A673 (cell line): ENCODE measurements around the gene SLC38A2.

Source experiments
- EZH2 ChIP-seq: fragments of 200-600 bp; sonication (generic); IDR thresholded peaks from 2 replicates; pipeline ENCODE4 v1.6.1; 2017; ENCODE audit warnings: borderline replicate concordance, low read depth, mild to moderate bottlenecking, mixed read lengths, antibody characterized with exemption, low read length; ENCODE audit not compliant: poor library complexity, severe bottlenecking
- TF ChIP-seq, protein P1 (sequence below): fragments of 300-800, 200-600 bp; sonication (generic); conservative IDR thresholded peaks from 2 replicates; pipeline ENCODE4 v1.5.1; 2017; ENCODE audit warnings: low read depth, mild to moderate bottlenecking, antibody characterized with exemption, low read length, moderate library complexity, mixed read lengths

DNA sequence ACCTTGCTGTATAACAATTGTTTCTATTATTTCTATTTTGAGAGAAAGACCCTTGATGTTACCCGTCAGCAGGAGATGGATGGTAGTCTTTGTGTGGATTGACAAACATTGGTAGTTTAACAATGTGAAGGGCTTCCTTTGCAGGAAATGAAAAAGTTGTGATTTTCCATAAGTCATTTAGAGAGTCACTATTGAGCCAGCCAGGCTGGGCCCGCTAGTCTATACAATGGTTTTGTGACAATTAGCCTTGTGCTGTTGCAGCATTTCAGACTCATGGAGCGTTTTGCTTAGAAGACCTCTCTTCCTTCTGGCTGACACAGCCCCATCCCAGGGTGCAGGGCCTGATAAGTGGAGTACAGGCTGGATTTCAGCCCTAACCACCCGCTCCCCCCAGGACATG is 18.3 kb upstream of the SLC38A2 start:
- TF ChIP-seq, protein P1, sequence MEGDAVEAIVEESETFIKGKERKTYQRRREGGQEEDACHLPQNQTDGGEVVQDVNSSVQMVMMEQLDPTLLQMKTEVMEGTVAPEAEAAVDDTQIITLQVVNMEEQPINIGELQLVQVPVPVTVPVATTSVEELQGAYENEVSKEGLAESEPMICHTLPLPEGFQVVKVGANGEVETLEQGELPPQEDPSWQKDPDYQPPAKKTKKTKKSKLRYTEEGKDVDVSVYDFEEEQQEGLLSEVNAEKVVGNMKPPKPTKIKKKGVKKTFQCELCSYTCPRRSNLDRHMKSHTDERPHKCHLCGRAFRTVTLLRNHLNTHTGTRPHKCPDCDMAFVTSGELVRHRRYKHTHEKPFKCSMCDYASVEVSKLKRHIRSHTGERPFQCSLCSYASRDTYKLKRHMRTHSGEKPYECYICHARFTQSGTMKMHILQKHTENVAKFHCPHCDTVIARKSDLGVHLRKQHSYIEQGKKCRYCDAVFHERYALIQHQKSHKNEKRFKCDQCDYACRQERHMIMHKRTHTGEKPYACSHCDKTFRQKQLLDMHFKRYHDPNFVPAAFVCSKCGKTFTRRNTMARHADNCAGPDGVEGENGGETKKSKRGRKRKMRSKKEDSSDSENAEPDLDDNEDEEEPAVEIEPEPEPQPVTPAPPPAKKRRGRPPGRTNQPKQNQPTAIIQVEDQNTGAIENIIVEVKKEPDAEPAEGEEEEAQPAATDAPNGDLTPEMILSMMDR, result no peak
- TF ChIP-seq EZH2, result no peak
